Measurements from ENCODE around the gene ERVFRD-1.

GRCh38 chr6:11129908-11130565 is 18.5 kb upstream of the ERVFRD-1 start:
- TF ChIP-seq, protein P1, sequence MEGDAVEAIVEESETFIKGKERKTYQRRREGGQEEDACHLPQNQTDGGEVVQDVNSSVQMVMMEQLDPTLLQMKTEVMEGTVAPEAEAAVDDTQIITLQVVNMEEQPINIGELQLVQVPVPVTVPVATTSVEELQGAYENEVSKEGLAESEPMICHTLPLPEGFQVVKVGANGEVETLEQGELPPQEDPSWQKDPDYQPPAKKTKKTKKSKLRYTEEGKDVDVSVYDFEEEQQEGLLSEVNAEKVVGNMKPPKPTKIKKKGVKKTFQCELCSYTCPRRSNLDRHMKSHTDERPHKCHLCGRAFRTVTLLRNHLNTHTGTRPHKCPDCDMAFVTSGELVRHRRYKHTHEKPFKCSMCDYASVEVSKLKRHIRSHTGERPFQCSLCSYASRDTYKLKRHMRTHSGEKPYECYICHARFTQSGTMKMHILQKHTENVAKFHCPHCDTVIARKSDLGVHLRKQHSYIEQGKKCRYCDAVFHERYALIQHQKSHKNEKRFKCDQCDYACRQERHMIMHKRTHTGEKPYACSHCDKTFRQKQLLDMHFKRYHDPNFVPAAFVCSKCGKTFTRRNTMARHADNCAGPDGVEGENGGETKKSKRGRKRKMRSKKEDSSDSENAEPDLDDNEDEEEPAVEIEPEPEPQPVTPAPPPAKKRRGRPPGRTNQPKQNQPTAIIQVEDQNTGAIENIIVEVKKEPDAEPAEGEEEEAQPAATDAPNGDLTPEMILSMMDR (IDR thresholded peaks at IDR 0.05): no peak
- TF ChIP-seq POLR2A (IDR thresholded peaks at IDR 0.05): no peak

Data from right lobe of liver (tissue), 4 donors.